GM20000 (cell line): Measurements from ENCODE around the gene EXPH5.

Experiments used
- DNase-seq: peaks from one replicate; pipeline ENCODE4 v3.0.0; 2012; ENCODE audit warnings: low spot score
- TF ChIP-seq, protein P1 (sequence below): IDR thresholded peaks from 2 replicates; pipeline ENCODE4 v1.5.1; 2012; ENCODE audit warnings: mild to moderate bottlenecking, control low read depth; ENCODE audit errors: extremely low read depth, missing control alignments

The EXPH5 gene

DNA sequence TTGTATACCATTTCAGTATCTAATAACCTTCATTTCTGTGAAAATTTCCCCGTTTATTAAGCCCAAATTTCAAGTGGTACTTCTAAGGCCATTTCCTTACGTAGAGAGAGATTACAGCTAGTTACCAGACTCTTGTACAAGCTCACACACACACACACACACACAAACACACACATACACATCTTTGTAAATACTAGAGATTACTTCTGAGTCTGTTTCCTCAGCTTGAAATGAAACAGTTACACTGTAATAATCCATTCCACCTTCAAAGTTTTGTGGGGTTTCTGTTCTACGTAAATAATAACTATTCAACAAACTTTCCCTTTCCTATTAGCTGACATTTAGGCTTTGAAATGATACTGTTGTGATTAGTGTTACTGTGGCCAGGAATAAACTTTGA lies 101.6 kb downstream of the EXPH5 start:
- no peak for DNase-seq
- TF ChIP-seq, protein P1, sequence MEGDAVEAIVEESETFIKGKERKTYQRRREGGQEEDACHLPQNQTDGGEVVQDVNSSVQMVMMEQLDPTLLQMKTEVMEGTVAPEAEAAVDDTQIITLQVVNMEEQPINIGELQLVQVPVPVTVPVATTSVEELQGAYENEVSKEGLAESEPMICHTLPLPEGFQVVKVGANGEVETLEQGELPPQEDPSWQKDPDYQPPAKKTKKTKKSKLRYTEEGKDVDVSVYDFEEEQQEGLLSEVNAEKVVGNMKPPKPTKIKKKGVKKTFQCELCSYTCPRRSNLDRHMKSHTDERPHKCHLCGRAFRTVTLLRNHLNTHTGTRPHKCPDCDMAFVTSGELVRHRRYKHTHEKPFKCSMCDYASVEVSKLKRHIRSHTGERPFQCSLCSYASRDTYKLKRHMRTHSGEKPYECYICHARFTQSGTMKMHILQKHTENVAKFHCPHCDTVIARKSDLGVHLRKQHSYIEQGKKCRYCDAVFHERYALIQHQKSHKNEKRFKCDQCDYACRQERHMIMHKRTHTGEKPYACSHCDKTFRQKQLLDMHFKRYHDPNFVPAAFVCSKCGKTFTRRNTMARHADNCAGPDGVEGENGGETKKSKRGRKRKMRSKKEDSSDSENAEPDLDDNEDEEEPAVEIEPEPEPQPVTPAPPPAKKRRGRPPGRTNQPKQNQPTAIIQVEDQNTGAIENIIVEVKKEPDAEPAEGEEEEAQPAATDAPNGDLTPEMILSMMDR = no peak

- TF ChIP-seq, protein P1 = no peak
- DNase-seq = no peak
These were observed 106.7 kb downstream of the EXPH5 start for GRCh38 chr11:108486828-108487227.

DNA sequence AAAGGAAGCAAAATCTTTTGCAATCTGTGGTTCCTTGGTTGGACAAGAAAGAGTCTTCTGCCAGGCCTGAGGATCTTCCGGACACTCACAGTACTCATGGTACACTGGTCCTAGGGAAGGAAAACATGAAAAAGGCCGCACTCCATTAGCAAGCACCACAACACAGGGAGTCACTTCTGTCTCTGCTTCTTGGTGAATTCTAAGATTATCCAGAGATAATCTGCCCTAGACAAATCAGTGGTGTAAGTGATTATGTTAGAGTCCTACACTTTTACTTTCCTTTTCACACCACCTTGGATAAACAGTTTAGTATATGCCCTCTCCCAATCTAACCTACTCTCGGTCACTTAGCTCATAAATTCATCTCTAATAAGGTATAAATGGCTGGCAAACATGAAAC lies 107.2 kb downstream of the EXPH5 start:
- no peak for DNase-seq

DNA sequence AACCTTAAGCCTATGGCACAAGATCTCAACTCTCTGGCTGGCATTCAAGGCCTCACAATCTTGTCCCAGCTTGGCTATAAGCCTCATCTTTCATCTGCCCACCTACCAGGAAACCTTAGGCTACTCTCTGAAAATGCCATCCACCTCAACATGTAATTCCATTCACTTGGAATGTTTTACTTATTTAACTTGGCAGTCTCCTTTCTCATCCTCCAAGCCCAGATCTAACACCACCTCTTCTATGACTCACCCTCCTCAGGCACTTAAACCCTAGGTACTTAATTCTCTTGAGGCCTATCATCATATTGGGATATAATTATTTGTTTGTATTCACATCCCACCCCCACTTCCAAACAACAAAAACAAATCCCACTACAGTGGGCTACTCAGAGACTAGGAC lies 110.4 kb downstream of the EXPH5 start:
- TF ChIP-seq, protein P1 = no peak
- no peak for DNase-seq

More for the DNA sequence above, 107.2 kb downstream of the EXPH5 start:
- TF ChIP-seq, protein P1 = no peak

DNA sequence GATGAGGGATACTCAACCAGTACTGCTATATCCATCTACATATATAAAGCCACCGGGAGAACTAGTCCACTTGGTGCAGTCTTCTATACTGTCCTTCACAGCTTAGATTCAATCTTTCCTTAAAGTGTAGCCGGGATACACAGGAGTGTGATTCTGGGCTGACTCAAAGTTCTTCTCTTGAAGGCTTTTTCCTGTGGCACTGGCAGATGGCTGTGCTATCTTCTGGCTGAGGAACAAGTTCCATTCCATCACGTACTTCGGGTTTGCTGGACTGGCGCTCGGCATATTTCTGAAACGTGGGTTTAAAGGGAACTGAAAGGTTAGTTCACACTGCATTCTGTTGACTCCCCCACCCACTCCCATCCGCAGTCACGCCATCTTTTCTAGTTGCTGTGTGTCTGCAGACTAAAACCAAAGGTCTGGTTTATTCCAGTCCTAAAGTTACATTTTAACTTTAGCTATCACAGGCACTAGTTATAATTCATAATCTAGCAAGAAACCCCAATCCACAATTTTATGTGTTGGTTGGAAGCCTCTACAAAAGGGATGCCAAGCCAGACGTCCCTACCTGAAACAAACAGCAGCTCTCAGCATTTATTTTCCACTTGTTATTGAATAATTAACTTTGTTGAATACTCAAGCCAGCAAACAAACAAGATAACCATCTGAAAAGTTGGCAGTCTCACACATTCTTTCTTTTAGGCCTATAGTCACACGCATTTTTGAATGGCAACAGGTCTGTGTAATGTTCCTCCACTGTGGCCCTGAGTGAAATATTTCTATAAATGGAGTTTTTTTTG lies 118.7 kb downstream of the EXPH5 start:
- no peak for DNase-seq
- TF ChIP-seq, protein P1 = no peak

DNA sequence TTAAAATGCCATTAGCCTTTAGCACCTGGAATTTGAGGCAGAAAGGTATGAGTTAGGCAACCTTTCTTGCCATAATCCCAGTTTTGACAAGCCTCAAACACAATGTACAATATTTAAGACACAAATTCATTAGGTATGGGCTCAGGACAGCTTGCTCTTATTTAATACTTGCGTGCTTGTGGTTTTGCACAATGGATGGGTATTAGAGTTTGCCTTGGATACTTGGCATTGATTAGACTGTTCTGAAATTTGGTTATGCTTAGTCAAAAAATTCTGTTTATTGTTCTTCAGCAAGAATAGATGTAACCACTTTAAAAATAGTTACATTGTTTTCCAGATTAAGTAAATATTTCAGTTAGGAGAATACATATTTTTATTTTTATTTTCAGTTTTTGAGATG lies 120.9 kb downstream of the EXPH5 start:
- TF ChIP-seq, protein P1 = no peak

DNA sequence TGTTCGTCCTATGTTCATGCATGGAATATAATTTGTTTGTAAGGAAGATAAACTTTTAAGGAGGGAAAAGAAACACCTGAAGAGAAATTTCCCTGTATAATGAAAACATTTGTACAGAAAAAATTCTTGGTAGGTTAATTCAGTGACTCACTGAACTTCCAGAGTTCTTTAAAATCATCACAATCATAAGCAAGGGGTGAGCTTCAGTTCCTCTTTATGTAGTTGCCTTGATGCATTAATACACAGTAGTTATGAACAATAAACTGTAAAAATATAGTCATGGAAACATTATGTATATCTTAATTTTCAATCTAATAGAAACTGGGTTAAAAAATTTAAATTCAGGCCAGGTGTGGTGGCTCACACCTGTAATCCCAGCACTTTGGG lies 125.1 kb downstream of the EXPH5 start:
- TF ChIP-seq, protein P1 = no peak
- DNase-seq = no peak

More for the DNA sequence above, 120.9 kb downstream of the EXPH5 start:
- no peak for DNase-seq
